SHP77 treated with DMSO at 0.1 percent for 48 hours (cell line): ENCODE data around the gene TARS2.

Source experiments
- DNase-seq: peaks from one replicate; lab custom pipeline; 2025; lab: John Stamatoyannopoulos, UW

The TARS2 gene

GRCh38 chr1:150537732-150538684 is 50.8 kb downstream of the TARS2 start:
- DNase-seq = no peak

GRCh38 chr1:150543500-150544143 is 56.4 kb downstream of the TARS2 start:
- peak; percentile 91 for DNase-seq

- DNase-seq = peak; percentile 62
Measured at GRCh38 chr1:150544204-150544603, 57.0 kb downstream of the TARS2 start.

- no peak for DNase-seq
Measured at GRCh38 chr1:150545486-150546032, 58.3 kb downstream of the TARS2 start.

- no peak for DNase-seq
Measured at GRCh38 chr1:150546294-150546937, 59.2 kb downstream of the TARS2 start.

GRCh38 chr1:150548324-150548631 is 61.1 kb downstream of the TARS2 start:
- no peak for DNase-seq

- peak; percentile 64 for DNase-seq
Measured at GRCh38 chr1:150548632-150549495, 61.6 kb downstream of the TARS2 start, which contains the start of gene ADAMTSL4. Gene ADAMTSL4 (plus strand): TSS chr1:150549408. CDS start chr1:150552289, 2,881 bp downstream.

GRCh38 chr1:150549496-150550221 is 62.4 kb downstream of the TARS2 start:
- no peak for DNase-seq

GRCh38 chr1:150550222-150551050 is 63.2 kb downstream of the TARS2 start:
- DNase-seq = no peak

GRCh38 chr1:150551051-150551783 is 64.0 kb downstream of the TARS2 start:
- no peak for DNase-seq

GRCh38 chr1:150551784-150552127 is 64.5 kb downstream of the TARS2 start:
- DNase-seq = no peak

GRCh38 chr1:150552128-150552910 is 65.1 kb downstream of the TARS2 start:
- DNase-seq = no peak

GRCh38 chr1:150552911-150553289 is 65.7 kb downstream of the TARS2 start:
- no peak for DNase-seq

GRCh38 chr1:150553392-150554085 is 66.3 kb downstream of the TARS2 start:
- DNase-seq = no peak

GRCh38 chr1:150554086-150554452 is 66.8 kb downstream of the TARS2 start:
- DNase-seq = no peak

GRCh38 chr1:150555198-150555970 is 68.2 kb downstream of the TARS2 start:
- no peak for DNase-seq
